DND-41 (cell line): Measurements from ENCODE around the gene ANKS1B.

Source experiments
- EZH2 ChIP-seq: IDR thresholded peaks from 3 replicates; pipeline ENCODE4 v1.6.1; 2012; ENCODE audit warnings: borderline replicate concordance, low read depth, mild to moderate bottlenecking, moderate library complexity, low read length, inconsistent platforms; ENCODE audit not compliant: severe bottlenecking
- TF ChIP-seq, protein P1 (sequence below): IDR thresholded peaks from 2 replicates; pipeline ENCODE4 v1.5.1; 2012; ENCODE audit warnings: borderline replicate concordance, low read length, moderate library complexity, mild to moderate bottlenecking; ENCODE audit not compliant: poor library complexity, severe bottlenecking; ENCODE audit errors: extremely low read depth

DNA sequence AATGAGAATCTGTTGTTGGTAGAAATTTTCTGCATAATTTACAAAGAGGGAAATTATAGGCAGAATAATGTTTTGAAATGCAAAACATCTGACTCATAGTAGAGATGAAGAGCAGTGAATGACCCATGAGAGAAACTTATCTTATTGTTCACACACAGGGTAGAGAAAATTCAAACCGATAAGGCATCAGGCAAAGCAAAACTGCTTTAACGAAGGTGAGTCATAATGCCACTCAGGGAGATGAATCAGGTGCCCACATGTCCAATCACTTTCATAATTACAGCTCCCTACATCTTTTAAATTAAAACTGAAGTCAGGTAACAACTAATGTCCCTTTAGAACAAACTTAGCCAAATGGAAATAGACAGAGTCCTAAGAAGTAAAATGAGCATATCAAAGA, 602.7 kb downstream of the ANKS1B start:
- TF ChIP-seq, protein P1, sequence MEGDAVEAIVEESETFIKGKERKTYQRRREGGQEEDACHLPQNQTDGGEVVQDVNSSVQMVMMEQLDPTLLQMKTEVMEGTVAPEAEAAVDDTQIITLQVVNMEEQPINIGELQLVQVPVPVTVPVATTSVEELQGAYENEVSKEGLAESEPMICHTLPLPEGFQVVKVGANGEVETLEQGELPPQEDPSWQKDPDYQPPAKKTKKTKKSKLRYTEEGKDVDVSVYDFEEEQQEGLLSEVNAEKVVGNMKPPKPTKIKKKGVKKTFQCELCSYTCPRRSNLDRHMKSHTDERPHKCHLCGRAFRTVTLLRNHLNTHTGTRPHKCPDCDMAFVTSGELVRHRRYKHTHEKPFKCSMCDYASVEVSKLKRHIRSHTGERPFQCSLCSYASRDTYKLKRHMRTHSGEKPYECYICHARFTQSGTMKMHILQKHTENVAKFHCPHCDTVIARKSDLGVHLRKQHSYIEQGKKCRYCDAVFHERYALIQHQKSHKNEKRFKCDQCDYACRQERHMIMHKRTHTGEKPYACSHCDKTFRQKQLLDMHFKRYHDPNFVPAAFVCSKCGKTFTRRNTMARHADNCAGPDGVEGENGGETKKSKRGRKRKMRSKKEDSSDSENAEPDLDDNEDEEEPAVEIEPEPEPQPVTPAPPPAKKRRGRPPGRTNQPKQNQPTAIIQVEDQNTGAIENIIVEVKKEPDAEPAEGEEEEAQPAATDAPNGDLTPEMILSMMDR = no peak
- TF ChIP-seq EZH2 = no peak
